GM18870 (cell line): ENCODE data around the gene PRM2.

Experiments
- ATAC-seq: cut with Tn5 transposase; IDR thresholded peaks from one replicate; pipeline ENCODE4 v1.9.1; 2021; ENCODE audit warnings: moderate library complexity; ENCODE audit not compliant: unreplicated experiment

The PRM2 gene

GRCh38 chr16:11264155-11264832 is 12.0 kb downstream of the PRM2 start:
- no peak for ATAC-seq

GRCh38 chr16:11263737-11264136 is 12.5 kb downstream of the PRM2 start:
- no peak for ATAC-seq

GRCh38 chr16:11262915-11263314 is 13.4 kb downstream of the PRM2 start:
- no peak for ATAC-seq

DNA sequence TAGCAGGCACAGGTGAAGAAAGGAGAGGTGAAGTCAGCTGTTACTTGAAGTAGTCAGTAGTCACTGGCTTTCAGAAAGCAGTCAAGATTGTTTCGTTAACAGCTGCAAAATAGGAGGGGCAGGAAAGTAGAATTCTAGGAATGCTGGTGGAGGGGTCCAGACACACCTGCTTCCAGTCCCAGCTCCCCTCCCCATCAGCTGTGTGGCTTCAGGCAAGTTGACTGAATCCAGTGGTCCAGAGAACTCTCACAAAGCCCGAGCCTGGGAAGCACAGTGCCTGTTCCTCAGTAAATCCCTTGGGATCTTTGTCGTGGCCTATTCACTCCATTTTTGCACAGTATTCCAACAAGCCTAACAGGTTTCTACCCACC is 15.7 kb downstream of the PRM2 start:
- no peak for ATAC-seq

GRCh38 chr16:11259655-11260595 is 16.4 kb downstream of the PRM2 start:
- ATAC-seq = no peak

- ATAC-seq = no peak
These were observed 17.5 kb downstream of the PRM2 start for GRCh38 chr16:11258553-11259492.

GRCh38 chr16:11257131-11257938 is 18.9 kb downstream of the PRM2 start:
- ATAC-seq = no peak

GRCh38 chr16:11256661-11257130 is 19.6 kb downstream of the PRM2 start:
- no peak for ATAC-seq

DNA sequence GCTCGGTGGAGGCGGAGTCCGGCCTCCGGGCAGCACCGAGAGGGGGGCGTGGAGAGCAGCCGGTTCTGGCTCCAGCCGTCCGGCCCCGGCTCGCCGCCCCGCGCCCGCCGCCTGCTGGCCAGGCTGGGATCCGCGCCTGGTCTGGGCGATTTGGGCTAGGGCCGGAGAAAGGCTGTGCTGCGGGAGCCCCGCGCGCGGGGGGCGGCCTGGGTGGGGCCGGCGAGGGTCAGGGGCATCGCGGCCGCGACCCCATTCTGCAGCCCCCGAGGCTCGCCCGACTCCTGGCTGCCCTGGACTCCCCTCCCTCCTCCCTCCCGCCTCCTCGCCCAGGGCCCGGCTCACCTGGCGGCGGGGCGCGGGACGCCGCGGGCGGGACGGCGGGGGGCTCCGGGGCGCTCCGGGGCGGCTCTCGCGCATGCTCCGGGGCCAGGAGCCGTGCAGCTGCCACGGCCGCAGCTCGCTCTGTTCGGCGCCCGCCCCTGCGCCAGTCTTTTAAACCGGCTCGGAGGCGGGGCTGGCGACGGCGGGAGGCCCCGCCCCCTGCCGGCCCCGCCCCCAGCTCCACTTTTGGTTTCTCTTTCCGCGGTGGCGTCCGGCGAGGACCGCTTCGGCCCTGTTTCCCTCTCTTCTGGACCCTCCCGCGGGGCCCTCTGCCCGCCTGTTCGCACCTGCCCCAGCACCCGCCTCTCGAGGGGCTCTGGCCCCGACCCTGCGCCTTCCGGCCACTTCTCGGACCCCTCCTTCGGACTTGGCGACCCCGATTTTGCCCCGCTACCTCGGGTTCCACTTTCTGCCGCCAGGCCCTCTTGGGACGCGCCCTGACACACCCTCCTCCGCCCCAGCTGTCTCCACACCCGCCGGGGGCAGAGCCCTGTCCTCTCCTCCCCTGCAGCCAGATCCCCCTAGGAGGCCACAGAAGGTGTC is 20.3 kb downstream of the PRM2 start, which contains the start of gene SOCS1:
Gene SOCS1 (minus strand): TSS at position 468 of the 924 bp plus-strand sequence. CDS start 726 bp downstream, outside the sequence.
- peak; percentile 29 for ATAC-seq

- ATAC-seq = peak; percentile 19
These were observed 21.2 kb downstream of the PRM2 start for GRCh38 chr16:11254913-11255736.

GRCh38 chr16:11253995-11254912 is 22.0 kb downstream of the PRM2 start:
- no peak for ATAC-seq

GRCh38 chr16:11253009-11253994 is 23.0 kb downstream of the PRM2 start:
- ATAC-seq = no peak

GRCh38 chr16:11252482-11252931 is 23.8 kb downstream of the PRM2 start:
- ATAC-seq = no peak

GRCh38 chr16:11251525-11252481 is 24.5 kb downstream of the PRM2 start:
- ATAC-seq = no peak
